Upper lobe of left lung (tissue), 6 donors: ENCODE data around the gene SURF4. TPM values are rescaled to one million over a fixed set of nuclear protein-coding genes. Genes with fewer than 3 reads are reported as not detected.

Experiments
- ATAC-seq, 2 donors: fragments of 200-7000 bp; cut with Tn5 transposase; one replicate each; pipeline ENCODE4 v1.9.1; 2022; ENCODE audit warnings: mild to moderate bottlenecking in 2 of 2, moderate library complexity in 2 of 2; ENCODE audit not compliant: low FRiP score in 2 of 2
- DNase-seq, 2 donors: peaks; one replicate each; pipeline ENCODE4 v3.0.0-alpha.2; 2019 to 2020
- H3K27ac ChIP-seq, 4 donors: fragments of 200-600 bp; sonication (generic); one replicate each; pipeline ENCODE4 v1.5.1; 2016 to 2019
- H3K27me3 ChIP-seq, 4 donors: fragments of 200-600 bp; sonication (generic); one replicate each; pipeline ENCODE4 v1.5.1; 2017 to 2019
- H3K36me3 ChIP-seq, 4 donors: fragments of 200-600 bp; sonication (generic); one replicate each; pipeline ENCODE4 v1.5.1; 2016 to 2019
- H3K4me1 ChIP-seq, 4 donors: fragments of 200-600 bp; sonication (generic); one replicate each; pipeline ENCODE4 v1.5.1; 2018 to 2019
- H3K4me3 ChIP-seq, 4 donors: fragments of 200-600 bp; sonication (generic); one replicate each; pipeline ENCODE4 v1.5.1; 2017 to 2019; ENCODE audit warnings: mild to moderate bottlenecking in 2 of 4, moderate library complexity in 1 of 4
- H3K9me3 ChIP-seq, 4 donors: fragments of 200-600 bp; sonication (generic); one replicate each; pipeline ENCODE4 v1.5.1; 2018 to 2019
- CTCF ChIP-seq, 6 experiments: fragments of 450-650 bp in 4 of 6; fragments of 200-600 bp in 2 of 6; sonication (generic) in 2 of 6; IDR thresholded peaks; one replicate each; pipeline ENCODE4 v1.5.1; 2016 to 2019; ENCODE audit warnings: antibody characterized with exemption in 6 of 6
- EP300 ChIP-seq, 4 donors: sonication (generic); formaldehyde crosslinking; IDR thresholded peaks; one replicate each; pipeline ENCODE4 v1.5.1; 2017; ENCODE audit warnings: antibody characterized with exemption in 4 of 4, control low read depth in 2 of 4
- POLR2A ChIP-seq, 4 donors: fragments of 450-650 bp; IDR thresholded peaks; one replicate each; pipeline ENCODE4 v1.5.1; 2016 to 2017; ENCODE audit warnings: antibody characterized with exemption in 4 of 4, mild to moderate bottlenecking in 2 of 4
- POLR2AphosphoS5 ChIP-seq, 2 donors: sonication (generic); formaldehyde crosslinking; IDR thresholded peaks; one replicate each; pipeline ENCODE4 v1.5.1; 2017; ENCODE audit warnings: antibody characterized with exemption in 2 of 2
- WGBS, 2 donors: methylation state at CpG; one replicate each; pipeline ENCODE4 v1.1.5; 2017 to 2018; 5-methylcytosine and 5-hydroxymethylcytosine counted together
- total RNA-seq, 6 donors: library from RNA; depleted of rRNA in 4 of 6; stranded (reverse); fragments of >200 nt in 4 of 6; gene quantifications; one replicate each; pipeline versions ENCODE4 v1.1.0 to v1.2.1, GENCODE V29; 2016 to 2021
- donor health status: DM: no; HTN: no; CAD: no; lungs with moderate emphysema.
- donor health status: DM: no; HTN: yes; CAD: no; lungs with severe emphysema.

SURF4 gene
- total RNA-seq, 6 donors from 2014 or later, result 66.0 to 208 (median 137) TPM

- Histone ChIP-seq H3K27me3 (no peaks in the 10 kb centered on the region), H3K9me3 (no peaks in the 10 kb centered on the region), H3K4me3 (no peak overlapping the region), H3K27ac (no peak overlapping the region), H3K36me3 (peaks cover 31 to 50% (median 39%) of the 10 kb centered on the region in 4 donors), H3K4me1 (peaks cover 30 to 49% (median 33%) of the 10 kb centered on the region in 4 donors)
- TF ChIP-seq EP300 (IDR thresholded peaks at IDR 0.05), result no peak
- TF ChIP-seq POLR2AphosphoS5 (IDR thresholded peaks at IDR 0.05), result no peak
- TF ChIP-seq CTCF (IDR thresholded peaks at IDR 0.05), result no peak
- no peak for TF ChIP-seq POLR2A (IDR thresholded peaks at IDR 0.05)
- DNase-seq (no peak), ATAC-seq (no peak)
- WGBS, 2 donors, result 96% methylated on average over 3 of the region's 3 CpGs
Measured at GRCh38 chr9:133351526-133351907, 24.3 kb downstream of the SURF4 start.

DNA sequence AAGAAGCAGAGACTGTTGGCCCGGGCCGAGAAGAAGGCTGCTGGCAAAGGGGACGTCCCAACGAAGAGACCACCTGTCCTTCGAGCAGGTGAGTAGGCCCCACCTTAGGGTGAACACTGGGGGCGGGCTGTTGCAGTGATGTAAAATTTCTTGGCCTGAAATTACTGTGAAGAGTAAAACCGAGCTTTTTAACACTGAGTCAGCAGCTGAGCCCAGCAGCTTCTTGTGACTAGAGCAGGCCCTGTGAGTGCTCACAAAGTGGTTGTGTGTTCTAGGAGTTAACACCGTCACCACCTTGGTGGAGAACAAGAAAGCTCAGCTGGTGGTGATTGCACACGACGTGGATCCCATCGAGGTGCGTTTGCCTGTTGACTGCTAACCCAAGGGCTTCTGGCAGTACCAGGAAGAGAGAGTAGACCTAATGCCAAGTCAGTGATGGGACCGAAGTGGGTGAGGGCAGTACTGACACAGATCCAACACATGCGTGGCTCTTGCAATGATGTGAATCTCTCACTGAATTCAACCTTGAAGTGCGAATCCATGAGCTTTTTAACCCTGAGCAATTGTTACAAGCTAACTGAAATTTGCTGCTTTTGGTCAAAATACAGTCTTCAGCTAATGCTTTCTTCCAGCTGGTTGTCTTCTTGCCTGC lies 25.8 kb downstream of the SURF4 start:
- Histone ChIP-seq H3K27me3 (no peaks in the 10 kb centered on the region), H3K36me3 (peaks cover 31 to 58% (median 46%) of the 10 kb centered on the region in 4 donors), H3K4me1 (peaks cover 29 to 46% (median 31%) of the 10 kb centered on the region in 4 donors), H3K27ac (no peak overlapping the region), H3K4me3 (peak overlapping the region in 1 of 4 donors; percentile 72), H3K9me3 (no peaks in the 10 kb centered on the region)
- WGBS, 2 donors, result 80 to 81% methylated on average over 15 of the region's 15 CpGs
- ATAC-seq (no peak), DNase-seq (no peak)
- TF ChIP-seq POLR2A (IDR thresholded peaks at IDR 0.05), result no peak

DNA sequence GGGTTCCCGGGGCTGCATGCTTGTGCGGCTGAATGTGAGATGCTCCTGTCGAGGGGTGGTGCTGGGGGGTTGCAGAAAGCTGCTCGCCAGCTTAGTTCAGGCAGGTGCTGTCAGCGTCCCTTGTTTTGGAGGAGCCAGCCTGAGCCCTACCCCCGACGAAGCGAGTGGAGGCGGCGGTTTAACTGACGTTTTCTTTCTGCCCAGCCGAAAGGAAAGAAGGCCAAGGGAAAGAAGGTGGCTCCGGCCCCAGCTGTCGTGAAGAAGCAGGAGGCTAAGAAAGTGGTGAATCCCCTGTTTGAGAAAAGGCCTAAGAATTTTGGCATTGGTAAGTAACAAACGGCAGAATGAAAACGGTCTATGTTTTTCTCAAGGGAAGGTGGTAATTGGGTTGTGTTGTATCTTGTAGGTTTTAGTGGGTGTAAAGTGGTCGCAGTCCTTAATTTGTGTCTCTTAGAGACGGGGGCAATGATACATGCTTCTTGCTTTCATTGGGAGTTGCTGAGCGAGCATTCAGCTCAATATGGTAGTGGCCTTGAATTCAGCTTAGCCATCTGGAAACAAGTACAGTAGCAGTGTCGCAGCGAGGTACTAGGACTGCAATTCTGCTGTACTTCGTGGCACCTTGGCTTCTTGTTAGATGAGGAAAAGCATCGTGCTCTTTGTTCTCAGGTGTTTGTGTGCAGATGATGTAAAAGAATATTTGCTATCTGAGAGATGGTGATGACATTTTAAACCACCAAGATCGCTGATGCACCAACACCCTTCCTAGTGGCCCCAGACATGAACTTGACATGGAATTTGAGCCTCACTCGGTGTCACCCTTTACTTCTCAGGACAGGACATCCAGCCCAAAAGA lies 26.9 kb downstream of the SURF4 start:
- ATAC-seq (no peak), DNase-seq (no peak)
- no peaks in the 10 kb centered on the region for H3K9me3 ChIP-seq
- peaks cover 31 to 69% (median 56%) of the 10 kb centered on the region in 4 donors for H3K36me3 ChIP-seq
- TF ChIP-seq POLR2AphosphoS5 (IDR thresholded peaks at IDR 0.05) (no peak), POLR2A (IDR thresholded peaks at IDR 0.05) (no peak), EP300 (IDR thresholded peaks at IDR 0.05) (no peak), CTCF (IDR thresholded peaks at IDR 0.05) (no peak)
- H3K27ac ChIP-seq, result peak overlapping the region; percentile 84 to 96 (median 92)
- 21 to 23% methylated on average over 21 to 25 of the region's 25 CpGs for WGBS, 2 donors
- peaks cover 24 to 39% (median 26%) of the 10 kb centered on the region in 4 donors for H3K4me1 ChIP-seq
- peak overlapping the region; percentile 72 to 98 (median 86) for H3K4me3 ChIP-seq
- H3K27me3 ChIP-seq, result no peaks in the 10 kb centered on the region

- DNase-seq, result peak; percentile 92 to 95
- H3K36me3 ChIP-seq, result peaks cover 35 to 69% (median 60%) of the 10 kb centered on the region in 4 donors
- H3K27me3 ChIP-seq, result no peaks in the 10 kb centered on the region
- no peaks in the 10 kb centered on the region for H3K9me3 ChIP-seq
- TF ChIP-seq CTCF (IDR thresholded peaks at IDR 0.05) (peak in 4 of 6 experiments; percentile 27 to 51 (median 32)), POLR2AphosphoS5 (IDR thresholded peaks at IDR 0.05) (peak; percentile 91 to 97), EP300 (IDR thresholded peaks at IDR 0.05) (no peak), POLR2A (IDR thresholded peaks at IDR 0.05) (peak; percentile 76 to 93 (median 89))
- peak within 1 kb of the TSS; percentile 84 to 96 (median 92) for H3K27ac ChIP-seq
- WGBS, 2 donors, result 0% methylated on average over 14 to 60 of the region's 64 CpGs
- peak within 1 kb of the TSS; percentile 72 to 98 (median 86) for H3K4me3 ChIP-seq
- ATAC-seq, result peak; percentile 91 to 95
- peaks cover 24 to 39% (median 26%) of the 10 kb centered on the region in 4 donors for H3K4me1 ChIP-seq
Measured at GRCh38 chr9:133347985-133348717, 27.7 kb downstream of the SURF4 start, which contains the start of the genes MED22 and RPL7A. Gene MED22 (minus strand): TSS chr9:133348131. CDS start chr9:133346662, 1,469 bp downstream. Gene RPL7A (plus strand): TSS chr9:133348218. CDS start chr9:133348244, 26 bp downstream.
